GM18861 (cell line): ENCODE measurements around the gene DISP3.

Experiments used
- ATAC-seq: cut with Tn5 transposase; IDR thresholded peaks from one replicate; pipeline ENCODE4 v1.9.1; 2021; ENCODE audit not compliant: unreplicated experiment

The DISP3 gene

GRCh38 chr1:11455967-11456570 is 22.9 kb upstream of the DISP3 start:
- ATAC-seq: no peak

- no peak for ATAC-seq
These were observed 22.0 kb upstream of the DISP3 start for GRCh38 chr1:11456965-11457364.

DNA sequence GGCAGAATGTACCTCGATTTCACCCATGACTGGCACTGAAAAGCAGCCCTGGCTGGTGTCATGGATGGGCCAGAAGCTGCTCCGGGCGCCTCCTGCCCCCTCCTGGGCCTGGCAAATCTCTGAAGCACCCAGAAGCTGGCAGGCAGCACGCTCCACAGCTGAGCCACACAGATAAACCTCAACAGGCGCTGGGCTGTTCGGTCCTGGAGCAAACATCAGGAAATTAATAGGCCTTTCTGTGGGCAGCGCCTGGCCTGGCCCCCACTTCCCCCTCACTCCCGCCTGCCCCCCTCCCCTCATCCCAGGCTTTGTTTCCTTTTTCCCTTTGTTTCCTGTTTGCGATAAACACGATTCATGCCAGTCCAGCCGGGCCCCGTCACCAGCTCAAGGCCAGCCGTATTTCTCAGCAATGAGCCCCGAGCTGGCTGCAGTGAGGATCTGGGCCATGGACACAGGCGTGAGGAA is 20.1 kb upstream of the DISP3 start:
- no peak for ATAC-seq

DNA sequence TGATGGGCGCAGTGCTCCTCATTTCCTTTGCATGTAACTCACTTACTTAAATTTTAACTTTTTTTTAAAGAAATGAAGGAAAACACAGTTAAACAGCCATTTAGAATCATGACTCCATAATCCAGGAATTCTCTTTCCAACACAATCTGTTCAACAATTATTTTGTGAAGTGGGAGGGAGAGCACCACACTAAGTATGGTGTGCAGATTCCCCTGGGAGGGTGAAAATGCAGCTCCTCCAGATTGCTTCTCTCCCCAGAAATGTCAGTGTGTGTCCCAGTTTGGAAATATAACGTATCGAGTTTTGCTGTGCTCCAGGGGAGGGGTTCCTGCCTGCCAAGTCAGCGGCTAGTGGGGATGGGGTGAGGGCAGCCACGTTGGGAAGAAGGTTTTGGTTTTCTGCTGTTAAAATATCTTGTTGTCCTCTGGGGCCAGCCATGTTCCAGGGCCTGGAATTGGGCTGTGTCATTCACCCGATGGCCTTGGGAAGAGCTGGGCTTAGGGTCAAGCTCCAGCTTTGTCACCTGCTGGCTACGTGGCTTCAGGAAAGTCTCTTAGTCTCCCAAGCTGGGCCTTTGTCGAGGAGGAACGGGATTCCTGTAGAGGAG is 17.3 kb upstream of the DISP3 start:
- ATAC-seq: no peak

DNA sequence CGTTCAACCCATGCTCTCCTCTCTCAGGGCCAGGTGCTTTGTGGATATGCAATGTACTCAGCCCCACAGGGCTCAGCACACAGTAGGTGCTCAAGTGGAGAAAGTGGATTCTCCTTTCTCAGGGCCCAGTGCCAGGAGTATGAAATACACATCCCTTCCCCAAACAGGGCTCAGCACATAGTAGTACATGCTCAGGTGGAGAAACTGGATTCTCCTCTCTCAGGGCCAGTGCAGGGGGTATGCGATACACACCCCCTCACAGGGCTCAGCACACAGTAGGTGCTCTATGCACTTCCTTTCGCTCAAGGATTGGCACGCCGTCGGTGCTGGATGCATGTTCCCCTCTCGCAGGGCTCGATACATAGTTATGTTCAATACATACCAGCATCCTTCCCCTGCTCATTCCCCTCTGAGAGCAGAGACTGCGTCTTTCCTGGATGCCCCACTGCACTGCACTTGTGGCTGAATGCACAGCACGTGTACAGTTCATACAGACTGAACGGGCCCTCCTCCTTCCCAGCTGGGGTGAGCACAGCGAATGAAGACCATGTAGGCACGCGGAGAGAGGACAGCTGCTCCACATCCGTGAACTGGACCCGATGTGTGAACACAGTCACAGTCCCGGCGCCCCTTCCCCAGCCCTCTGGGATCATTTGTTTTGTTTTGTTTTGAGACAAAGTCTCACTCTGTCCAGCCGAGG is 16.6 kb upstream of the DISP3 start:
- no peak for ATAC-seq

GRCh38 chr1:11463177-11463576 is 15.8 kb upstream of the DISP3 start:
- no peak for ATAC-seq

DNA sequence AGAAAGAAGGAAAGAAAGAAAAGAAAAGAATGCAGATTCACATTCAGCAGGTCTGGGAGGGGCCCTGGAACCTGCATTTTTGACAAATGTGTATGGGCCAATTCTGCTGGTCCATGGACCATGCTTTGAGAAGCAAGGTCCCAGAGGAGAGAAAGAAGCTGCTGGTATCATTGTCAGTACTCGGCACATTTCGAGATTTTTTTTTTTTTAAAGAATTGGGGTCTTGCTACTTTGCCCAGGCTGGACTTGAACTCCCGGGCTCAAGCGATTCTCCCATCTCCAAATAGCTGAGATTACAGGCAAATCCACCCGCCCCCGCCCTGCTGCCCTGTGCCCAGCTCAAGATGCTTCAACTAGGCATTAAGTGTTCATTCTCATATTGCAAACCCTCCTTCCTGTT is 13.6 kb upstream of the DISP3 start:
- no peak for ATAC-seq

DNA sequence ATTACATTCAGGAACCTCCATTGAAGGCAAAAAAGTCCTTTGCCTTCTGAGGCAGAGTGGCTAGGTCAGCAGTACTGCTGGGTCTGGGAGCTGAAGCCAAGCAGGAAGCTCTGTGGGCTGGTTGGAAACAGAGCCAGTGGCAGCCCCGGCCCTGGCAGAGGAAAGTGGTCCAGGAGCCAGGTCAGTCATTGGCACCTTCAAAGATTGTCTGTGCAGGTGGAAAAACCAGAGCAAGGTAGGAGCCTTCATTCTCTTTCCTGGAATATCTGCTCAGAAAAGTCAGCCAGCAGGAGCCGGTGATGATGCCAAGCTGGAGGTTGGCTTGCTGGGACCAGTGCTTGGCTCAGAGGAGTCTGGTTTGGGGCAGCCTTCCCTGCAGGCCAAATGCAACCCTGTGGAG is 12.5 kb upstream of the DISP3 start:
- ATAC-seq: no peak

GRCh38 chr1:11468878-11469277 is 10.1 kb upstream of the DISP3 start:
- no peak for ATAC-seq

- no peak for ATAC-seq
These were observed 8.0 kb upstream of the DISP3 start for GRCh38 chr1:11470912-11471311.

DNA sequence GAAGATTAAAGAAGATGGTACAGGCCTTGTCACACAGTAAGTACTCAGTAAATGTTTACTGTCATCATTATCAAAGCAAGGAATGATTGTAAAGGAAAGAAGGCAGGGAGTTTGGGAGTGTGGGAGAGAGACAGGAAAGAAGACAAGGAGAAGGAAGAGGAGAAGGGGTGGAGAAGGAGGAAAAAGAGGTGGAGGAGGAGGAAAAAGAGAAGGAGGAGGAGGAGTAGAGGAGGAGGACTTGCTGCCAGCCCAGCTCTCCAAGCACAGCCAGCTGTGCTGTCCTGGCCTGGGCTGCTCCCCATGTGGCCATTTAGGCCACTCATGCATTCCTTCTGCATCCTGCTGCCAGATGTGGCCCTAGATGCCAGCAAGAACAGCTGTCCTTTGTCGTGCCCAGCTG is 7.5 kb upstream of the DISP3 start:
- ATAC-seq: no peak

GRCh38 chr1:11472284-11472683 is 6.7 kb upstream of the DISP3 start:
- ATAC-seq: no peak

- no peak for ATAC-seq
These were observed 6.2 kb upstream of the DISP3 start for GRCh38 chr1:11472741-11473140.

DNA sequence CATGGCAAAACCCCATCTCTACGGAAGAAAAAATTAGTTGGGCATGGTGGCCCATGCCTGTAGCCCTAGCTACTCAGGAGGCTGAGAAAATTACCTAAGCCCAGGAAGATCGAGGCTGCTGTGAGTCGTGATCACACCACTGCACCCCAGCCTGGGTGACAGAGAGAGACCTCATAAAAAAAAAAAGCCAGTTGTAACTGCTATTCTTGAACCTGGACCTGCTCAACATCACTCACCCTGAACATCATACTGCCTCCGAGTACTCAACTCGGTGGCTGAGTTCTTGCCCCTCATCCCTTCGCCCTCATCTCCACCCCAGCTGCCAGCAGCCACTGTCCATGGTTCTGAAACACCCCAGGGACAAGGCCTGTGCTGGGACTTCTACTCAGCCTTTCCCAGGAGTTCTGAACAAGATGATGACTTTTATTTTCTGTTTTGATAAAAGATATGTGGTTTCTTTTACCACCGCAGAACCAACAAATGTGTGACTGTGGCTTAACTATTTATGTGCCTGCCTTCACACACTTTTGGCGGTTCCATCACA is 5.4 kb upstream of the DISP3 start:
- ATAC-seq: no peak

GRCh38 chr1:11474826-11475225 is 4.1 kb upstream of the DISP3 start:
- no peak for ATAC-seq

- no peak for ATAC-seq
These were observed 3.2 kb upstream of the DISP3 start for GRCh38 chr1:11475748-11476147.

DNA sequence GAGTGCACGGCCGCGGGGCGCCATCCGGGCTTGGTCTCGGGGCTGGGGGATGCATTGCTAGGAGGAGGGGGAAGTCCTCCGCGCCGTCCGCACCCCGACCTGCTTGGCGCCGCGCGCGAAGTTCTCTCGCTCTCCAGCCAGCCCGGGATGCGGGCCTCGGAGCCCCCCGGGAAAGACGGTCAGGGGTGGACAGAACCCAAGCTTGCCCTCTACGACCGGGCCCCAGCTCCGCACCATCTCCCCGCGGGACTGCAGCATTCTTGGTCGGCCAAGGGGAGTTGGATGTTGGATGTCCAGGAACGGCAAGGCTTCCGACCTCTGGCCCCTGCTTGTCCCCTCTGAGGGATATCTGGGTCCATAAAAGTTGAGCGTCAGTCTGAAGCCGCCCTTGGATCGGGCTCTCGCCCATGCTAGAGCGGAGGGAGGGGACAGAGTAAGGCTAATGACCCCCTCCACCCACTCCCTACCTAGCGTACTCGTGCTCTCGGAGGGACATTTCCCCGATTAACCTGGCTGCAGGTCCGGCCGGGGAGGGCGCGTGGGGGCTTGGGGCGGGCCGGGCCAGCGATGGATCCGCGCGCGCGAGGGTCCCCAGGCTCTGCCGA is 522 bp downstream of the DISP3 start:
- ATAC-seq: no peak

GRCh38 chr1:11481019-11481418 is 2.1 kb downstream of the DISP3 start:
- no peak for ATAC-seq

DNA sequence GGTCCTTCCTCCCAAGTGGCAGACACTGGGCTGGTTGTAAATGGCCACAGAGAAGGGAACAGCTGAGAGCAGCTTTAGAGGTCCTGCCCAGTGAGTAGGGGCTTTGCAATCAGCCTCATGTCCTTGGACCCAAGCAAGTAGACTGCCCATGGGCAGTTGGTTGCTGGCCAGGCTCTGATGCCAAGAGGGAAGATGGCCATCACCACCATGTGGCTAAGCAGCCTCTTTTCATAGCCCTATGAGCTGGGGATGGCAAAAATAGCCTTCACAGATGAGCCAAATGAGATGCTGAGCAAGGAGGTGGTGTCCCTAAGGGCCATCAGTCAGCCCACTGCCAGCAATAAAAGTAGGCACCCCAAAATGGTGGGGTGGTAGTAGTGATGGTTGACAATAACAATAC is 3.2 kb downstream of the DISP3 start:
- no peak for ATAC-seq

DNA sequence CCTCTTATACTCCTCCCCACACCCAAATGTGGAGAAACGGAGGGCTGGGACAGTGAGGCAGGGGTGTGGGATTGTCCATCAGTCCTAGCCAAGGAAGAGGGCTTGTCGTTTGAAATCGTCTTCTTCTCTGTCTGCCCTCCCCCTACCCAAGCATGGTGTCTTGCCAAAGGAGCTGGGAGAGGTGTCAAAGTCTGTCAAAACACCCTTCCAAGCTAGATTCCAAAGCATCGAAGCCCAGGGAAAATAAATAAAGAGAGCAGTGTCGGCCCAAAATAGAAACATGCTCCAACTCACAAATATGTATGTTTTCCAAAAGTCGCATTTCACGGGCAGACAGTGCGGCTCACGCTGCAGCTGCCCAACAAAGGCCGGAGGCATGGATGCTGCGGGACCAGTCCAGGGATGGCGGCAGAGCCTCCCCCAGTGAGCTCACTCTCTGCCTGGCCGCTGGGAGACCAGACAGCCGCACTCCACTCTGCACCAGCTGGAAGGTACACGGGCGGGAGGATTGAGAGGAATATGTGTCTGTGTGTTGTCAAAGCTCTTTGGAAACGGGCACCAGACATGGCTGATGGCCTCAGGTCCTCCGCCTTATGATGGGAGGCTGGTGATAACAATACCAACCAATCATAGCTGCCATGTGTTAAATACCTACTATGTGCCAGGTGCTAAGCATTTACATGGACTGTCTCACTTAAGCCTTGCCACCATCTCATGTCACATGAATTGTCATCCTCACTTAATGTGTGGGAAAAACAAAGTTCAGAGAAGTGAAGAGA is 3.9 kb downstream of the DISP3 start:
- no peak for ATAC-seq
